Endothelial cell of umbilical vein (primary cell): ENCODE data around the gene SOCS7. TPM values are rescaled to one million over a fixed set of nuclear protein-coding genes. Genes with fewer than 3 reads are reported as not detected.

ENCODE experiments used
- BruUV-seq: library from RNA; stranded (reverse); fragments of 400-500 nt; replicated peaks from 2 replicates; lab custom pipeline; 2021; lab: Mats Ljungman, UMichigan
- CTCF ChIA-PET: fragments of 300-600, 350-600 bp; sonication (Branson Sonifier 250); formaldehyde crosslinking; loops from one replicate; lab custom pipeline; 2021; ENCODE audit warnings: antibody characterized with exemption, inconsistent platforms; lab: Charles Lee
- POLR2A ChIA-PET: fragments of 300-600, 350-600 bp; sonication (Branson Sonifier 250); formaldehyde crosslinking; loops from one replicate; lab custom pipeline; 2021; ENCODE audit warnings: antibody characterized with exemption, inconsistent platforms; lab: Charles Lee
- DNase-seq: peaks from one replicate; pipeline ENCODE4 v3.0.0-alpha.2; 2011; ENCODE audit warnings: low read depth, low spot score
- FAIRE-seq: peaks from 2 replicates; lab custom pipeline; 2011; peaks lifted over from hg19 to GRCh38; lab: Jason Lieb, UNC
- H2AFZ ChIP-seq: 2 replicates; pipeline ENCODE4 v1.6.0; 2012; ENCODE audit warnings: low read depth, low read length, control low read depth, inconsistent platforms
- H3K27ac ChIP-seq: 2 replicates; pipeline ENCODE4 v1.5.1; 2011; ENCODE audit warnings: low read depth, mild to moderate bottlenecking, control low read depth, low read length, moderate library complexity; ENCODE audit not compliant: insufficient read depth
- H3K27me3 ChIP-seq, 2 experiments: 2 replicates each; pipeline versions ENCODE4 v1.6.0 to v1.6.1; 2011; ENCODE audit warnings: low read length in 2 of 2, mixed read lengths in 1 of 2; ENCODE audit not compliant: control insufficient read depth in 2 of 2, insufficient read depth in 2 of 2
- H3K36me3 ChIP-seq, 2 experiments: 2 replicates in 1 of 2; 3 replicates in 1 of 2; pipeline ENCODE4 v1.5.1; 2011; ENCODE audit warnings: low read length in 2 of 2, mild to moderate bottlenecking in 1 of 2, moderate library complexity in 1 of 2; ENCODE audit not compliant: control insufficient read depth in 2 of 2, insufficient read depth in 2 of 2; ENCODE audit errors: extremely low read depth in 1 of 2
- H3K4me1 ChIP-seq: 3 replicates; pipeline ENCODE4 v1.5.1; 2011; ENCODE audit warnings: mild to moderate bottlenecking, low read length; ENCODE audit not compliant: control insufficient read depth, insufficient read depth; ENCODE audit errors: extremely low read depth
- H3K4me2 ChIP-seq: 2 replicates; pipeline ENCODE4 v1.6.1; 2011; ENCODE audit warnings: low read length, control low read depth, mixed read lengths; ENCODE audit not compliant: insufficient read depth
- H3K4me3 ChIP-seq, 3 experiments: fragments of 200-600 bp in 1 of 3; sonication (generic), shearing (Covaris generic) in 1 of 3; replicated peaks in 1 of 3; 2 replicates each; pipeline ENCODE4 v1.5.1; 2011 to 2016; ENCODE audit warnings: control low read depth in 3 of 3, low read length in 3 of 3, mild to moderate bottlenecking in 2 of 3, inconsistent platforms in 1 of 3, low read depth in 1 of 3, moderate library complexity in 1 of 3; ENCODE audit not compliant: insufficient read depth in 1 of 3
- H3K79me2 ChIP-seq: 2 replicates; pipeline ENCODE4 v1.6.0; 2012; ENCODE audit warnings: low read length, inconsistent platforms; ENCODE audit not compliant: control insufficient read depth, insufficient read depth
- H3K9ac ChIP-seq: replicated peaks from 2 replicates; pipeline ENCODE3; 2011; ENCODE audit warnings: low read length, control low read depth; ENCODE audit not compliant: insufficient read depth; ENCODE audit errors: extremely low read depth
- H3K9me1 ChIP-seq: replicated peaks from 3 replicates; pipeline ENCODE4 v1.6.0; 2011; ENCODE audit warnings: mild to moderate bottlenecking, low read length; ENCODE audit not compliant: control insufficient read depth, insufficient read depth; ENCODE audit errors: extremely low read depth
- H3K9me3 ChIP-seq: replicated peaks from 2 replicates; pipeline ENCODE4 v1.5.1; 2012; ENCODE audit warnings: low read length, inconsistent platforms; ENCODE audit not compliant: control insufficient read depth, insufficient read depth
- H4K20me1 ChIP-seq: replicated peaks from 2 replicates; pipeline ENCODE3; 2011; ENCODE audit warnings: mild to moderate bottlenecking, low read length; ENCODE audit not compliant: control insufficient read depth, insufficient read depth; ENCODE audit errors: extremely low read depth
- EZH2 ChIP-seq: IDR thresholded peaks from 2 replicates; pipeline ENCODE4 v1.6.1; 2012; ENCODE audit warnings: borderline replicate concordance, low read depth, mild to moderate bottlenecking, moderate library complexity, low read length, inconsistent platforms; ENCODE audit not compliant: severe bottlenecking
- FOS ChIP-seq: IDR thresholded peaks from 2 replicates; pipeline ENCODE4 v1.6.1; 2011; ENCODE audit warnings: mild to moderate bottlenecking, low read length, moderate library complexity, borderline replicate concordance; ENCODE audit not compliant: insufficient read depth
- GATA2 ChIP-seq: IDR thresholded peaks from 2 replicates; pipeline ENCODE4 v1.7.0; 2011; ENCODE audit warnings: low read depth, mild to moderate bottlenecking, moderate library complexity, mixed read lengths, low read length; ENCODE audit not compliant: insufficient read length, insufficient read depth
- JUN ChIP-seq: IDR thresholded peaks from 2 replicates; pipeline ENCODE4 v1.6.1; 2011; ENCODE audit warnings: borderline replicate concordance, low read depth; ENCODE audit not compliant: insufficient read length, insufficient read depth
- MAX ChIP-seq: IDR thresholded peaks from 2 replicates; pipeline ENCODE4 v1.6.1; 2011; ENCODE audit not compliant: insufficient read depth, insufficient read length
- MYC ChIP-seq: IDR thresholded peaks from one replicate; pipeline ENCODE4 v1.6.1; 2011; ENCODE audit warnings: mild to moderate bottlenecking, low read depth, low read length
- POLR2A ChIP-seq: IDR thresholded peaks from 2 replicates; pipeline ENCODE4 v1.6.1; 2012; ENCODE audit warnings: low read depth, mild to moderate bottlenecking, control low read depth, low read length
- POLR2AphosphoS5 ChIP-seq: IDR thresholded peaks from 2 replicates; pipeline ENCODE4 v1.6.1; 2012; ENCODE audit warnings: low read depth, mild to moderate bottlenecking, control low read depth, low read length, moderate library complexity; ENCODE audit not compliant: insufficient read depth
- dilution Hi-C: fragments of 300-500 bp; cut with MboI; formaldehyde crosslinking; loops from one replicate; pipeline ENCODE4 v1.15.0; 2019; ENCODE audit warnings: low sequenced_read_pairs; ENCODE audit not compliant: extremely low pct_ligation_motif_present
- intact Hi-C: fragments of 100-400 bp; cut with micrococcal nuclease; formaldehyde crosslinking; loops from one replicate; pipeline ENCODE4 v1.10.0; 2022
- polyA plus RNA-seq, 4 experiments: library from polyadenylated mRNA; depleted of rRNA in 3 of 4; stranded (reverse) in 3 of 4; unstranded in 1 of 4; fragments of >200 nt; gene quantifications; 2 replicates each; pipeline versions ENCODE4 v1.2.1 to v1.2.3, GENCODE V29; 2011 to 2012; ENCODE audit warnings: missing spikeins in 1 of 4
- total RNA-seq: library from RNA; stranded (reverse); gene quantifications from 2 replicates; pipeline ENCODE4 v1.2.3, GENCODE V29; 2021
- TF ChIP-seq, protein P1 (sequence below), 2 donors: IDR thresholded peaks; 1 replicate in 1 of 2; 2 replicates in 1 of 2; pipeline ENCODE4 v1.5.1; 2011; ENCODE audit warnings: low read length in 2 of 2, mild to moderate bottlenecking in 2 of 2, moderate library complexity in 2 of 2, control low read depth in 1 of 2, inconsistent platforms in 1 of 2, low read depth in 1 of 2; ENCODE audit not compliant: insufficient read depth in 1 of 2; ENCODE audit errors: extremely low read depth in 1 of 2

SOCS7 gene
- total and polyA plus RNA-seq, 2 donors (not counting 3 experiments of a cell fraction or from before 2014, with no cell fraction given): 5.9 to 10.4 TPM

DNA sequence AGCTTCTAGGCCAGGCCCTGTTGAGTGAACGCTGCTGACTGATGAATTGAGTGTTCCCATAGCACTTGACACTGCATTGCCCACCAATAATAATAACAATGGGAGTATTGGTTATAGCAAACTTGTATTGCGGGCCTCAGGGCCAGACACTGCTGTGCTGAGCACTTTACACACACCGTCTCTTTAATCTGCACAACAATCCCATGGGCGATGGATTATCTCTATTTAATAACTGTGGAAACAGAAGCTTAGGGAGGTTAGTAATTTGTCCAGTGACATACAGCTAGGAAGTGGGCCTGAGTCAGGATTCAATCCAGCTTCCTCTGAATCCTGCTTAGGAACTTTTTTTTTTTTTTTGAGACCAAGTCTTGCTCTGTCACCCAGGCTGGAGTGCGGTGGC, 87.8 kb downstream of the SOCS7 start:
- Histone ChIP-seq H3K79me2 (peaks cover 83% of the 10 kb centered on the region), H4K20me1 (no peaks in the 10 kb centered on the region), H3K9me3 (no peaks in the 10 kb centered on the region), H3K9me1 (no peaks in the 10 kb centered on the region), H3K4me1 (peaks cover 9% of the 10 kb centered on the region), H3K27ac (no peak overlapping the region), H3K27me3 (no peaks in the 10 kb centered on the region), H3K9ac (no peak overlapping the region), H2AFZ (no peak overlapping the region), H3K4me2 (no peak overlapping the region), H3K36me3 (no peaks in the 10 kb centered on the region), H3K4me3 (no peak overlapping the region)
- no peak for FAIRE-seq
- POLR2A ChIA-PET: no interaction called here
- CTCF ChIA-PET: interaction anchor here (0.6 to 2.0 kb wide), 12 partner anchors 9 to 149 kb away, joined by 3 to 20 read pairs (median 4); partner anchors contain the start of gene ARHGAP23
- BruUV-seq: no TSS peak
- DNase-seq: no peak
- dilution Hi-C loops (no loop called here), intact Hi-C loops (loop anchor here (1.0 kb wide), 1 partner anchor 10 kb away; no protein-coding TSS in a partner anchor)
- no peak for TF ChIP-seq GATA2
- no peak for TF ChIP-seq POLR2AphosphoS5
- TF ChIP-seq MAX: no peak
- no peak for TF ChIP-seq FOS
- no peak for TF ChIP-seq MYC
- TF ChIP-seq EZH2: no peak
- no peak for TF ChIP-seq JUN
- no peak for TF ChIP-seq POLR2A
- TF ChIP-seq, protein P1, sequence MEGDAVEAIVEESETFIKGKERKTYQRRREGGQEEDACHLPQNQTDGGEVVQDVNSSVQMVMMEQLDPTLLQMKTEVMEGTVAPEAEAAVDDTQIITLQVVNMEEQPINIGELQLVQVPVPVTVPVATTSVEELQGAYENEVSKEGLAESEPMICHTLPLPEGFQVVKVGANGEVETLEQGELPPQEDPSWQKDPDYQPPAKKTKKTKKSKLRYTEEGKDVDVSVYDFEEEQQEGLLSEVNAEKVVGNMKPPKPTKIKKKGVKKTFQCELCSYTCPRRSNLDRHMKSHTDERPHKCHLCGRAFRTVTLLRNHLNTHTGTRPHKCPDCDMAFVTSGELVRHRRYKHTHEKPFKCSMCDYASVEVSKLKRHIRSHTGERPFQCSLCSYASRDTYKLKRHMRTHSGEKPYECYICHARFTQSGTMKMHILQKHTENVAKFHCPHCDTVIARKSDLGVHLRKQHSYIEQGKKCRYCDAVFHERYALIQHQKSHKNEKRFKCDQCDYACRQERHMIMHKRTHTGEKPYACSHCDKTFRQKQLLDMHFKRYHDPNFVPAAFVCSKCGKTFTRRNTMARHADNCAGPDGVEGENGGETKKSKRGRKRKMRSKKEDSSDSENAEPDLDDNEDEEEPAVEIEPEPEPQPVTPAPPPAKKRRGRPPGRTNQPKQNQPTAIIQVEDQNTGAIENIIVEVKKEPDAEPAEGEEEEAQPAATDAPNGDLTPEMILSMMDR (IDR thresholded peaks at IDR 0.05; ENCODE audit: extremely low read depth in 1 of 2, insufficient read depth in 1 of 2, low read depth in 1 of 2, low read length in 2 of 2): no peak
